Activated CD8-positive, alpha-beta T cell treated with anti-CD3 and anti-CD28 coated beads for 36 hours (primary cell): ENCODE data around the gene WNT11. TPM values are rescaled to one million over a fixed set of nuclear protein-coding genes. Genes with fewer than 3 reads are reported as not detected.

Source experiments
- ATAC-seq: fragments of 200-7000 bp; cut with Tn5 transposase; one replicate; pipeline ENCODE4 v1.10.0; 2021; ENCODE audit warnings: mild to moderate bottlenecking, moderate library complexity
- CTCF ChIA-PET: fragments of 350-600 bp; sonication (Branson Sonifier 250); formaldehyde crosslinking; loops from one replicate; lab custom pipeline; 2021; ENCODE audit warnings: antibody characterized with exemption; lab: Charles Lee
- POLR2A ChIA-PET: fragments of 350-600 bp; sonication (Branson Sonifier 250); formaldehyde crosslinking; loops from one replicate; lab custom pipeline; 2021; ENCODE audit warnings: antibody characterized with exemption; lab: Charles Lee
- DNase-seq: peaks from one replicate; pipeline ENCODE4 v3.0.0-alpha.2; 2020
- H3K27ac Mint-ChIP-seq: one replicate; pipeline ENCODE4 v1.8.0; 2021; ENCODE audit warnings: mild to moderate bottlenecking, mixed read lengths
- H3K27me3 Mint-ChIP-seq: one replicate; pipeline ENCODE4 v1.8.0; 2021; ENCODE audit warnings: mixed read lengths
- H3K36me3 Mint-ChIP-seq: one replicate; pipeline ENCODE4 v1.8.0; 2021; ENCODE audit warnings: low read depth, mixed read lengths
- H3K4me1 Mint-ChIP-seq: one replicate; pipeline ENCODE4 v1.8.0; 2021; ENCODE audit warnings: low read depth, mixed read lengths
- H3K4me3 Mint-ChIP-seq: one replicate; pipeline ENCODE4 v1.8.0; 2021; ENCODE audit warnings: mild to moderate bottlenecking, moderate library complexity, mixed read lengths
- H3K9me3 Mint-ChIP-seq: one replicate; pipeline ENCODE4 v1.8.0; 2021; ENCODE audit warnings: mixed read lengths
- intact Hi-C: fragments of 100-400 bp; cut with micrococcal nuclease; formaldehyde crosslinking; loops from one replicate; pipeline ENCODE4 v1.10.0; 2022
- total RNA-seq, 2 experiments: library from RNA; stranded (reverse); gene quantifications; one replicate each; pipeline ENCODE4 v1.2.3, GENCODE V29; 2021
- TF ChIP-seq, protein P1 (sequence below): fragments of 200-600 bp; IDR thresholded peaks from one replicate; pipeline ENCODE4 v1.8.0; 2022; ENCODE audit warnings: antibody characterized with exemption, mild to moderate bottlenecking

The WNT11 gene
- total RNA-seq, 2 experiments from 2014 or later = 0.32 to 0.43 TPM

- H3K9me3 Mint-ChIP-seq = peaks cover 8% of the 10 kb centered on the region
- H3K27ac Mint-ChIP-seq = no peak overlapping the region
- DNase-seq (no peak), ATAC-seq (no peak)
- ChIA-PET CTCF (interaction anchor here (1.3 to 2.0 kb wide), 2 partner anchors 14 to 43 kb away, joined by 4 to 7 read pairs; no protein-coding TSS in a partner anchor), POLR2A (no interaction called here)
- no peaks in the 10 kb centered on the region for H3K27me3 Mint-ChIP-seq
- no peaks in the 10 kb centered on the region for H3K4me1 Mint-ChIP-seq
- no peak overlapping the region for H3K4me3 Mint-ChIP-seq
- H3K36me3 Mint-ChIP-seq = no peaks in the 10 kb centered on the region
- intact Hi-C loops = no loop called here
- TF ChIP-seq, protein P1, sequence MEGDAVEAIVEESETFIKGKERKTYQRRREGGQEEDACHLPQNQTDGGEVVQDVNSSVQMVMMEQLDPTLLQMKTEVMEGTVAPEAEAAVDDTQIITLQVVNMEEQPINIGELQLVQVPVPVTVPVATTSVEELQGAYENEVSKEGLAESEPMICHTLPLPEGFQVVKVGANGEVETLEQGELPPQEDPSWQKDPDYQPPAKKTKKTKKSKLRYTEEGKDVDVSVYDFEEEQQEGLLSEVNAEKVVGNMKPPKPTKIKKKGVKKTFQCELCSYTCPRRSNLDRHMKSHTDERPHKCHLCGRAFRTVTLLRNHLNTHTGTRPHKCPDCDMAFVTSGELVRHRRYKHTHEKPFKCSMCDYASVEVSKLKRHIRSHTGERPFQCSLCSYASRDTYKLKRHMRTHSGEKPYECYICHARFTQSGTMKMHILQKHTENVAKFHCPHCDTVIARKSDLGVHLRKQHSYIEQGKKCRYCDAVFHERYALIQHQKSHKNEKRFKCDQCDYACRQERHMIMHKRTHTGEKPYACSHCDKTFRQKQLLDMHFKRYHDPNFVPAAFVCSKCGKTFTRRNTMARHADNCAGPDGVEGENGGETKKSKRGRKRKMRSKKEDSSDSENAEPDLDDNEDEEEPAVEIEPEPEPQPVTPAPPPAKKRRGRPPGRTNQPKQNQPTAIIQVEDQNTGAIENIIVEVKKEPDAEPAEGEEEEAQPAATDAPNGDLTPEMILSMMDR = no peak
Observed at GRCh38 chr11:76251226-76251575, 44.9 kb upstream of the WNT11 start.

DNA sequence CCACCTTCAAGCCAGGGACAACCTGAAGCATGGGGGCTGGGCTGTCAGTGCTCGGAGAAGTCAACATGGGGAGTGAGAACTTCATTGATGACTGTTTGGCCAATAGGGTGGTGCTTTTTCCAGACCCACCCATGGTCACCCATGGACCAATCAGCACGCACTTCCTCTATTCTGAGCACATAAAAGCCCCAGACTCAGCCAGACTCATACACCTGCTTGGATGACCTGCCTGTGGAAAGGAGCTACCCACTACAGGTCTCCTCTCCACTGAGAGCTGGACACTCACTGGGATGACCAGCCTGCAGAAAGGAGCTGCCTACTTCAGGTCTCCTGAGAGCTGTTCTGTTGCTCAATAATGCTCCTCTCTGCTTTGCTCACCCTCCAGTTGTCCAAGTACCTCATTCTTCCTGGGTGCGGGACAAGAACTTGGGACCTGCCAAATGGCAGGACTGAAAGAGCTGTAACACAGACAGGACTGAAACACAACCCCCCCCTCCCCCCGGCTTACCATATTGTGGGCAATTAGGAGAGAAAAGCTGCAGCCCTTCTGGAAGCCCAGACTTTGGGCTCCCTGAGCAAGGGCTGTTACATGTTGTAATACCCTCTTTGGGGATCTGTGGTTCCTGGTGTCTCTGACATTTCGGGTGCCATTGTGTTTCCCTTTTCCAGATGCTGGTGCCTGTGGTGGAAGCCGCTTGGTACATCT is 44.4 kb upstream of the WNT11 start:
- Mint-ChIP-seq H3K4me3 (no peak overlapping the region), H3K27me3 (no peaks in the 10 kb centered on the region), H3K27ac (no peak overlapping the region), H3K9me3 (peaks cover 8% of the 10 kb centered on the region), H3K4me1 (no peaks in the 10 kb centered on the region), H3K36me3 (no peaks in the 10 kb centered on the region)
- DNase-seq (no peak), ATAC-seq (no peak)
- POLR2A ChIA-PET = no interaction called here
- TF ChIP-seq, protein P1 = no peak
- CTCF ChIA-PET = interaction anchor here (1.3 to 2.0 kb wide), 2 partner anchors 14 to 43 kb away, joined by 4 to 7 read pairs; no protein-coding TSS in a partner anchor
- intact Hi-C loops = no loop called here

GRCh38 chr11:76249195-76249741 is 43.0 kb upstream of the WNT11 start:
- Mint-ChIP-seq H3K4me3 (no peak overlapping the region), H3K27me3 (no peaks in the 10 kb centered on the region), H3K36me3 (no peaks in the 10 kb centered on the region), H3K9me3 (peaks cover 8% of the 10 kb centered on the region), H3K27ac (no peak overlapping the region), H3K4me1 (no peaks in the 10 kb centered on the region)
- ATAC-seq (no peak), DNase-seq (no peak)
- TF ChIP-seq, protein P1 = no peak
- CTCF ChIA-PET = interaction anchor here (2.9 kb wide), 1 partner anchor 42 kb away, joined by 17 read pairs; the partner anchor contains the start of gene WNT11
- intact Hi-C loops = no loop called here
- POLR2A ChIA-PET = no interaction called here

GRCh38 chr11:76248210-76248609 is 41.9 kb upstream of the WNT11 start:
- CTCF ChIA-PET = interaction anchor here (2.9 kb wide), 1 partner anchor 41 kb away, joined by 17 read pairs; the partner anchor contains the start of gene WNT11
- POLR2A ChIA-PET = interaction anchor here (0.6 kb wide), 1 partner anchor 1793 kb away, joined by 3 read pairs; no protein-coding TSS in a partner anchor

More at GRCh38 chr11:76248210-76248609, 41.9 kb upstream of the WNT11 start:
- H3K4me3 Mint-ChIP-seq = no peak overlapping the region
- no peaks in the 10 kb centered on the region for H3K36me3 Mint-ChIP-seq
- ATAC-seq = no peak
- no peaks in the 10 kb centered on the region for H3K4me1 Mint-ChIP-seq
- peaks cover 8% of the 10 kb centered on the region for H3K9me3 Mint-ChIP-seq
- H3K27ac Mint-ChIP-seq = no peak overlapping the region
- TF ChIP-seq, protein P1 = no peak
- intact Hi-C loops = no loop called here
- peak; percentile 14 for DNase-seq
- H3K27me3 Mint-ChIP-seq = no peaks in the 10 kb centered on the region
